A549 treated with dexamethasone at 1 μM for 4 hours (cell line): ENCODE results near the gene RBFOX2. TPM values are rescaled to one million over a fixed set of nuclear protein-coding genes. Genes with fewer than 3 reads are reported as not detected.

ENCODE experiments used
- total RNA-seq: library from RNA; stranded (reverse); fragments of 200-300 nt; extraction: Qiagen RNA extraction; gene quantifications from 5 replicates; pipeline ENCODE4 v1.2.3, GENCODE V29; 2022

The RBFOX2 gene
- total RNA-seq, result 24.5 to 34.6 TPM (median 32.5 TPM) in 5 replicates

GRCh38 chr22:36028646-36029405 is at the start of gene RBFOX2:
Gene RBFOX2, minus strand, starts transcription at chr22:36028824. Its CDS starts 399 bp downstream, at chr22:36028425.

DNA sequence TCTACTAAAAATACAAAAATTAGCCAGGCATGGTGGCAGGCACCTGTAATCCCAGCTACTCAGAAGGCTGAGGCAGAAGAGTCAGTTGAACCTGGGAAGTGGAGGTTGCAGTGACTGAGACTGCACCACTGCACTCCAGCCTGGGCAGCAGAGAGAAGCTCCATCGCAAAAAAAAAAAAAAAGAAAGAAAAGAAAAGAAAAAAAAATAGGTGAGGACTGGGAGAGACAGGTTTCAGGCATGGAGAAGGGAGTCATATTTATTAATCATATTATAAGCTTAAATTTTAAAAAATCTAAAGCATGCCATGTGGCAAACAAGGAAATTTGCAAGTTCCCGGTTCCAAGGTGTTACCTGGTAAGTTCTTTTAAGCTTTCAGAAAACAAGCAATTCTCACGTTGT is 311.1 kb downstream of the RBFOX2 start, which contains the start of gene APOL5:
Gene APOL5, plus strand, starts transcription at position 301 of the 400 bp plus-strand sequence. Its CDS starts 0 bp downstream, at position 301.

Other genes with a start within 250 kb of the RBFOX2 start
- gene APOL3, start 131.9 kb upstream of the RBFOX2 start, total RNA-seq, result 0.05 to 0.14 TPM (median 0.07 TPM) in 5 replicates
- gene APOL4, start 173.0 kb upstream of the RBFOX2 start, total RNA-seq, result 0.02 to 0.14 TPM in 2 of 5 replicates, not detected in the others
- gene APOL2, start 210.7 kb upstream of the RBFOX2 start, total RNA-seq, result 61.9 to 83.2 TPM (median 65.9 TPM) in 5 replicates
- gene APOL1, start 224.3 kb upstream of the RBFOX2 start, total RNA-seq, result 14.7 to 19.4 TPM (median 16.3 TPM) in 5 replicates